AG08396 (cell line): ENCODE results near the gene IL1B.
"Not testable (repeated sequence)": the region's sequence is repeated elsewhere in the genome, so short reads cannot be mapped to it uniquely, and the experiment has no call there.

Experiments
- DNase-seq: peaks from one replicate; pipeline ENCODE4 v3.0.0; 2012; ENCODE audit warnings: low spot score, mixed read lengths

Gene IL1B

DNA sequence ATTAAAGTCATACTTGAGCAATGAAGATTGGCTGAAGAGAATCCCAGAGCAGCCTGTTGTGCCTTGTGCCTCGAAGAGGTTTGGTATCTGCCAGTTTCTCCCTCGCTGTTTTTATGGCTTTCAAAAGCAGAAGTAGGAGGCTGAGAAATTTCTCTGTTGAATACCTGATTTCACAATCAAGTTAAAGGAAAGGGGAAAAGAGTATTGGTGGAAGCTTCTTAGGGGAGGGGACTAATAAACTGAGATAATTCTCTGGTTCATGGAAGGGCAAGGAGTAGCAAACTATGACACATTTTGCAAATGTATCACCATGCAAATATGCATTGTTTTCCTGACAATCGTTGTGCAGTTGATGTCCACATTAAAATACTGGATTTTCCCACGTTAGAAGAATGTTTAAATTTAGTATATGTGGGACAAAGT is at the start of gene IL1B:
Gene IL1B (minus strand): TSS at position 85 of the 423 bp plus-strand sequence. CDS start 550 bp downstream, outside the sequence.
- DNase-seq: no peak

DNA sequence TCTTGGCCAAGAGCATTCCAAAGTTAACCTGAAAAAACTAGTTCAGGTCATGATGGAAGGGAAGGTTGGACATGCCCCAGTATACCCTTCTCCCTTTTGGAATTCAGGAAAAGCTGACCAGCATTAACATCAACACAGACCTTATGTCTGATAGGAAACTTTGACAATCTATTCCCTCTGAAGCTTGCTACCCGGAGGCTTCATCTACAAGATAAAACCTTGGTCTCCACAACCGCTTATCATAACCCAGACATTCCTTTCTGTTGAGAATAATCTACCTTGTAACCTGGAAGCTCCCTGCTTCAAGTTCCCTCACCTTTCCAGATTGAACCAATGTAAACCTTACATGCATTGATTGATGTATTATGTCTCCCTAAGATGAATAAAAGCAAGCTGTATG is 49.7 kb upstream of the IL1B start:
- DNase-seq: no peak

DNA sequence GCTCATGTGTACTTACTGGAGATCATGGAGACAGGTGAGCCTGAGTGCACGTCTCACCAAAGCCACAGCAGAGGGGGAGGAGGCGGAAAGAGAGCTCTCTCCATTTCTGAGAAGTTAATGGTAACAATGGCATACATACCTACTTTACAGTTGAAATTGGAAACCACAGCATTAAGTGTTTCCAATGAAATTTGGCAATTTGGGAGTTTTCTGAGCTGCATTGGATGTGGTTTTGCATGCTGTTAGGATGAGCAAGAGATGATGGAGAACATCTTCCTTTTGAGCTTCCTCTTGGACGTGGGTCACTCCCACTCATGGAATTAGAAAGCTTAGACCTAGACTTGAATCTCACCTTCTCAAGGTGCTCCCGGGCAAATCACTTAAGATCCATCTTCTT is 48.9 kb upstream of the IL1B start:
- no peak for DNase-seq

DNA sequence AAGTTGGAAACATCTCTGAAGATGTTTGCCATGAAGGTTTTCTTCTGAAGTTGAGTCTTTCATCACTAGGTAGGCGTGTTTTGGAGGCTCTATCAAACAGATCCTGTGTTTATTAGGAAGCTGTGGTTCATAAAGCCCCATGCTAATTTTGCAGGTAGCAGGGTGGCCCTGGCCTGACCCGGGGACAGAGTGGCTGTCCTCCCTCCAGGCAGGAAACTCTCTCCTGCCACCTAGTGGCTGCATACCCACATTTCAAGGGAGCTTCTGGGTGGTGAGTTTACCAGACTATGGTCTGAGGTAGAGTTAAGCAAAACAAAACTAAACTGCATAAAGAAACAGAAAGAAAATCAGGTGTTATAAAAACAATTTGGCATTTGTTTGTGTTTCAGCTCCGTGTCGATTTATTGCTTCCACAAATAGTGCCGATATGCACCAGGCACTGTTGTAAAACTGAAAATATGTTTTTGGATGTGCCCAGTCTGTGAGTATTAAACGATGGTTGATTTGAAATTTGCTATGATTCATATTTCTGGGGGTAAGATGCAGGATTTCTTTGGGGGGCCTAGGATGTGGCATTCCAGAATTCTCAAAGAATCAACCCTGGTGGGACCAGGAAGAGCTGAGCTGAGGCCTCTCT is 48.4 kb upstream of the IL1B start:
- peak; percentile 65 for DNase-seq

DNA sequence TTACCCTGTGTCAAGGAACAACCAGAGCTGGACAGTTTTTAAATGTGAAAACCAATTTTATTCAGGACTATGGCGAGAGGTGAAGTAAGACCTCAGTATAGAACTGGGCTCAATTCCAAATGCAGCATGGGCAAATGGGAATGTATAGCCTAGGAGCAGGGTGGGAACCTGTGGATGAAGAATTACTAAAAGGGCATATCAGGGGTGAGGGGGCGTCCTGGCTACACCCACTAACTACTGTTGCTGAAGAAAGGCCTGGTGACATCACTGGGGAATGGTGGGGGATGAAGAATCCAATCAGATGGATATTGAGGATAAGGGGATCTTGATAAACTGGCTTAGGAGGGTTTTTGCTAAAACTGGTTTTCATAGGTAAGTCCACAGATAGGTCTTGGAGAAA is 47.1 kb upstream of the IL1B start:
- no peak for DNase-seq

DNA sequence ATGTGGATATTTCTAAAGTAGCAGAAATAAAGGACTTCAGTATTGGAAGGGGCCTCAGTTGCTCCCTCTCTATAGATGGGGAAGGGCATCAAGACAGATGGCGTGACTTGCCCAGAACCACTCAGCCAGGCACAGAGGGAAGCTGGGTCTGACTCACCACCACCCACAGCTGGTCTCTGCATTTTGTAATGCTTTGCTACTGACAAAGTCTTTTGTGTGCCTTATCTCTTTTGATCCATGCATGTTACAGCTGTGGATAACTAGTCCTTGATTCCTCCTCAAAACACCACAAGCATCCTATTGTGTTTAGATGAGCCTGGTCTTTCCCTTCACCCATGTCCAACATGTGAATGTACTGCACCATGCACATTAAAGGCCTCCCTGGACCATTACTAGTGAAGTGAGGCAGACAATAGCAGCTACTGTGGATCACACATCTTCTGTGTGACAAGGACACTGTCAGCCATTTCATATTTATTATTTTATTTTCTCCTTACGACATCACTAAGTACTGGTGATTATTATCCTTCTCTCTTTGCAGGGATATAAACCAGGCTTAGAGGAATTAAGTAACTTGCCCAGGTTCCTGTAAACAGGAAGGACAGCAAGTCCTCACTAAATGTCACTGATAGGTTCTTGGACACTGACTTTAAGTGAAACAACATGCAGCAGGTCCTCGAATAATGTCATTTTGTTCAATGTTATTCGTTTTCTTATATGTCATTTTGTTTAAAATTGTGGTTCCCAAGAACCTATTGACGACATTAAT is 44.8 kb upstream of the IL1B start:
- peak; percentile 33 for DNase-seq

DNA sequence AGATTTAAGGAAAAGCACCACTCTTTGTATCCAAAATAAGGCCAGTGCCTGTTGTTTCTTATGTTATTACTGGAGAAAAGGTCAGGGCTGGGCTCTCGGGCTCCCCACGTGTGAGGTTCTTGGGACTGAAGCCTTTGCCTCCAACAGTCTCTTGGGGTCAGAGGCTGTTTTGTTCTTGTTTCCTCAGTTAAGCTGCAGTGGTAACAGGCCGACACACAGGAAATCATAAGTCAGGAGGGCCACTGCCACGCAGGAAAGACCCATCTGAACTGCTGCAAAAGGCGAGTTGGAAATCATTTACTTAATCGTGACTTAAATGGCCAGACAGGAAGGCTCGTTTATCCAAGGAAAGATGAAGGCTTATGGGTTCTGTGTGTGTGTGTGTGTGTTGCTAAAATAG is 44.1 kb upstream of the IL1B start:
- DNase-seq: no peak

DNA sequence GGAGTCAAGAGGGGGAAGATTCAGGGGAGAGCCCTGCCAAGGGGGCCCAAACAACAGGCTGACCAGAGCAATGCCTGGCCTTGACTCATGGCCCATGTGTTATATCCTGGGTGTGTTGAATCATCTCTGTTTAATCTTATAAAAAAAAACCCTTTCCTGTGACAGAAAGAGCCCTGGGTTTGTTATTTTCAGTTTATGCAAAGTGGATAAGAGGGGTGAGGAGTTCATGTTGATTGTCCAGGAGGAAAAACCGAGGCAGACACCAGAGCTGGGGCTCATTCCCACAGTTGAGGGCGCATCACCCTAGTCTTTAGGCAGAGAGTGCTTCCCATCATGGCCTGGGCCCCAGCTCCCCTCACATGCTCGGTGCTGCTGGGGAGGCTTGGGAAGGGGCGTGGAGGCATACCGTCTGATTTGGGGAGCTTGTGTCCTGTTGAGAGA is 43.5 kb upstream of the IL1B start:
- DNase-seq: peak; percentile 56

DNA sequence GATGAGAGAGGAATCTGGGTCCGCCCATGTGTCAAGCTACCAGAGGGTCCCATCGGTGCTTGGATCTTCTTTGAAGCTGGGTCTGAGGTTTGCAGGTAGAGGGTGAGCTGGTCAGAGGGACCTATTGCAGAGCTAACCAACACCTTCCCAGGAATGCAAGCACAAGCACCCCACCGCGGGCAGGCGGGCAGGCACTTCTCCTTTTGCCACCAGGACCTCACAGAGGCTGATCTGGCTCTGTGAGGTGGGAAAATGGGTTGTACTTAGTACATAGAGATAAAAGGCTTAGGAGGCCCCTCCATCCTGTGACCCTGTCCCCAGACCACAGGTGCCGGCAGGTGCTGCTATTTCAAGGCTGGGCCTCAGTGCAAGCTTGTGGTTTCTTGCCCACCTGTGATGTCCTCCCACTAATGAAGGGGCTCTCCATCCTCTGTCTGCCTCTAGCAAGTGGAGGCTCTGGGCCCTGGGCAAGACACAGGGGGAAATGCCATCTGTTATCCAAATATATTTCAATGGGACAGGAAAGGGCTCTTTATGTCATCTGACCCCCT is 43.0 kb upstream of the IL1B start:
- no peak for DNase-seq

DNA sequence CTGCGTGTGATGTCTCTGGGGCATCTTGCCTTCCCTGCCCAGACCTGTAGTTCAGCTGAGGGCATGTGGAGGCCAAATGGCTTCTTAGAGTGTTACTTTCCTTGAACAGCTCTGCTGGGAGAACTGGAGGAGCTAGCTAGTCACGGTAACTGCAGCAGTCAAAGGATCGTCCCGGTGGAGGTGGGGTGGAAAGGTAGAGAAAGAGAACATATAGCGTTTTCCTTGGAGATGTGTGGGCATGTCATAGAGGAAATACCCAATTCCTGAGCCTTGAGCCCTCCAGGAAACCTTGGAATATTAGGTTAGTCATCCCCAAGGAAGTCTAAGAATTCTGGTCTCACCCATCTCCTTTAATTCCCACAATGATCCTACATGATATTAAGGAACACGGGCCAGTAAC is 40.8 kb upstream of the IL1B start:
- no peak for DNase-seq

DNA sequence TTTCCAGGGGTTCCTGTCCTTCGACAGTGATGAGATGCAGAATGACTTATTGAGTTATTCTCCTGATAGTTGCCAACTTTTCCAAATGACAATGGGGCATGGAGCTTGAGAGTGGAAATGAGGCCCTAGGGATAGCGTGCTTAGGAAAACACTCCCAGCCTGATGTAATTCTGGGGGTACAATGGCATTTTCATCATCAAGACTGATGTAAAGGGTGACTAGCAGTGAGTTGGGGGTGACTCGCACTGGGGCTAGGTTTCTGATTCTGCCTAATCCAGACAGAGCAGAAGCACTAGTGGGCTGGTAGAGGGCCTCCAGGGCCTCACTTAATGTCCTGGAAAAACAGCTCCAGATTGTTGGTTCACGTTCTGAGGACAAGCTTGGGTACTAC is 40.4 kb upstream of the IL1B start:
- DNase-seq: no peak

DNA sequence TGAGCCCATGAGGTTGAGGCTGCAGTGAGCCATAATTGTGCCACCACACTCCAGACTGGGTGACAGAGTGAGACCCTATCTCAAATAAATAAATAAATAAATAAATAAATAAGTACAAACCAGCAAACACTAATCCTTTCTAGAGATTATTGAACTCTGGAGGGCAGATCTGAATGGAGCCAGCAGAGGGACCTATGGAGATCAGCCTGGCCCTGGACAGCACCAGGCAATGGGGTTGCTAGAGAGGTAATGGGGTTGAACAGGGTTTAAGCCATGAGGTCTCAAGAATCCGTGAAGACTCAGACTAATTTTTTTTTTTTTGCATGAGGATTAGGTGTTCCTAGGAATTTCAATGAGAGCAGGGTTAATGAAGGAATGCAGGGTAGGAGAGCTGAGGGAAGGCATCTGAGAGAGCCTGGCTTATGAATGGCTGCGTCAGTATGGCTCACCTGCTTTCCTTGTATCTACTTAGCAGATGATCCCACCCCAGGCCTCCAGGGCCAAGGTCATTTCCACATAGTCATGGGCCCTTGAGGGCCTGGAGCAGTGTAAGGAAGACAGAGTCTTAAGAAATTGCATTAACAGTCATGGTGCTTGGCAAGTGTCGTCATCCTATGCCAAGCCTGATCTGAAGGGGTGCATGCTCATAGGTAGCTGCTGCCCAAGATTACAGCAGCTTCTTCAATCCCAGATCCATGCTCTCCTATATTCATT is 39.8 kb upstream of the IL1B start:
- DNase-seq: no peak

DNA sequence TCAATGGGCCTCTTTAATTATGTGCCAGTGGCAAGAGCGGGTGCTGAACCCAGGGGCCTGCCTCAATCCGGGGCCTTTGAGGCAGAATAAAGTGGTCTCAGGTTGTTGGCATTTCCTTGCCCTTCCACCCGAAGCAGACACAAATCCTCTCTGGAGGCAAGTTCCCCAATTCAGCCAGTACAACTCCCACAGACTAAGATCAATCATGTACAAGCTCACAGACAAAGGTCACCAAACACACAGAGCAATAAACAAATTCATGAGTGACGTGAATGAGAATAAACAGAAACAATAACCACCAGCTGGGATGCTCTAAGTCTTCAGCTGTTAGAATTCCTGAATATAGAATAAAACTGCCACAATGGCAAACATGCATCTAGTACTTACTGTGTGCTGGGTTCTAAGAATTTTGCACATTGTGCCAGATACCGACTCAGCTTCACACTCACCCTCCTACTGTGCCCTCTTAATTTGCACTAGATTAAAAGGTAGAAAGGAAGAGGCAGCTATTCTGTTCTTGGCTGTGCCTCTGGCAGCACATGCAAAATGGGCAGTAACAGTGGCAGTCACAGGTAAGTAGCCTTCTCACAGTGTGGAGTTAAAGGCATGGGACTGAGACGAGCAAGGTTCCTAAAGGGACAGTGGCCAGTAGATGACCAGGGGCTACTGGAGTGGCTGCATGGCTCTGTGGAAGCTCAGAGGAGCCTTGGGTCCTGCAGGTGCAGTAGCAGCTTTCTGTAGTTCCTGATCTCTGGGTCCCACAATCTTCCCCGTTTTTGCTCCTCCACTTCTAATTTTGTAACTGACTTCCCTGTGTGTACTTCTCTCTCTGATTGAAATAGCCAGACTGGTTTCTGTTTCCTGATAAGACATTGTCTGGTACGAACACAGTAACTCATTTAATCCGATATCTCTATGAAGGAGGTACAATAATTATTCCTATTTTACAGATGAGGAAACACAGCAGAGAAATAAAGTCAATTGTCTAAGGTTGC is 34.6 kb upstream of the IL1B start:
- no peak for DNase-seq

DNA sequence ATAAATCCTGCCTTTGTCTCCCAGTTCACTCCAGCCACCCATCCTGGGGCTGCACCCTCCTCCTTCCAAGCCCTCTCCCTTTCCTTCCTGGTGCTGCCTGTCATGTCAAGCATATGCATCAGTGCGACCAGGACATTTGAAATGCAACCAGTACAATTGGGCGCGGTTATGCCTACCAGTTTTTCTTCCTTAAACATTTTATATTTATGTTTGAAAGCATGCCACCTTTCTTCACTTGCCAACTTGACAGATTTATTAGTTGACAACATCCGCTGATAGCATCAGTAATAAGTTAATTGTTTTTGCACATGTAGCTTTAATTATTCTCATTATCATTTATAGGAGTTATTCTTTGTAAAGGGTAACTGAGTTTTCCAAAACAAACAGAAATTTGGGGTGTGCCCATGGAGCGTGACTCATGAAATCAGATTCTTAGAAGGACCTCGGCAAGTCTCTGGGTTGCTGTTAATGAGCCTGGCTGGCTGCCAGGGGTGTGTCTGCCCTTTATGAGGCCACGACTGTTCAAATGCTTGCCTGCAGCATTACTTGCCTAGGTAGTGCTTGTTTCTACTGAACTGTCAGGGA is 32.8 kb upstream of the IL1B start:
- no peak for DNase-seq

DNA sequence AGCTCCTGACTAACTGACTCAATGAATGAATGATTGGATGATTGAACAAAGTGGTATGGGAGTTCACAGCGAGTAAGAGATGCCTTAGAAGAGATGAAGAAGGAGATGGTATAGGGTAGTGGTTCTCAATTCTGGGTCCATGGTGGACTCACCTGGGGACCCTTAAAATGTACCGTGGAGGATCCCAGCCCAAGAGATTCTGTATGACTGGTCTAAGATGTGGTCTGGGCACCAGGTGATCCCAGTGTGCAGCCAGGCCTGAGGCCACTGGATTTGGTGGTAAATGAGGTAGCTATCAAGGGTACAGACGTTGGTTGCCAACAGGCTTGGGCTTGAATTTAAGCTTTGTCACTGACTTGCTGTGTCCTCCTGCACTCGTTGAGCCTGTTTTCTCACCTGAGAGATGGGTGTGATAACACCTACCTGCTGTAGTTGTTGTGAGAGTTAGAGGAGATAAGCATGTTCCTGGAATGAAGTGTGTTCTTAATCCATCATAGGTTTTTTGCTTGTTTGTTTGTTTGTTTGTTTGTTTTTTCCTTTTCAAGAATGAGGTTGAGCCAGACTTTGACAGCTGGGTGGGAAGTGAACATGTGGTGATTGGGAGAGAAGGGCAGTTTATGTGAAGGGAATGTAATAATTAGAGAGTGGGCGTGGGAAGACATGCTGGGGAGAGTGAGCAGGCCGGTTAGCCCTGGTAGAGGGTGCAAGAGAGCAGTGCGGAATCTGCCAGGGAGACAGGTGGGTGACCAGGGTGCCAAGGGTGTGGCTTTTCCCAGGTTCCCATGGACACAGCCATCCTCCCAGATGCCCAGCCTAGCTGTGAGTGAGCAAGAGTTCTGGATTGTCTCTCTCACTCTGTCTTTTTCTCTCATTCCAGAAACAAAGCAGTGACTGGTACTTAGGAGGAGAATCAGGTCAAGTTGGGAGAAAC is 31.4 kb upstream of the IL1B start:
- no peak for DNase-seq

DNA sequence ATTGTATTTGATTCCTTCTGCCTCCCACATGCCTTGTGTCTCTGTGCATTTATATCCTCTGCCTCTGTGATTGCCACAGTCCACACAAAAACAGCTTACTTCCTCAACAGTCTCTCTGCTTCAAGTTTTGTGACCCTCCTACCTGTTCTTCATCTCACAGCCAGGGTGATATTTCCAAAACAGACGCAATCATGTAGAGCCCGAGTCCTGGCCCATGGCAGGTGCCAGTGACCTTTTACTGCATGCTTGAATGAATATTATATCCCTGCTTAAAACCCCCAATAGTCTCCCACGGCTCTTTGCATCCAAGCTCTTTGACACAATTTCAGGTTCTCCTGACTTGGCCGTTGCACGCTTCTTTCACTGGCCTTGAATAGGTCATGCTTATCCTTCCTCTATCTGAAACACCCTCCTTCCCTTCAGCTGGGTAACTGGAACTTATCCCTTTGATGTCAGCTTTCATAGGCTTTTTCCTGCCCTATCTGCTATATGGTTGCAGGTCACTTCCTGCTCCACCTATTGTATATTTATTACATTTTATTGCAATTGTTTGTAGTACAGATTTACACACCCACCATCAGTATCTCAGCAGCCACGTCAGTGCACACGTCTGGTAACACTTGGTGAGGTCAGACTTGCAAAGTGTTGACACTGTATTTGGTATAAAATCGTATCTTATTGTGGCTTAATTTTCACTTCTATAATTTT is 29.7 kb upstream of the IL1B start:
- DNase-seq: no peak

DNA sequence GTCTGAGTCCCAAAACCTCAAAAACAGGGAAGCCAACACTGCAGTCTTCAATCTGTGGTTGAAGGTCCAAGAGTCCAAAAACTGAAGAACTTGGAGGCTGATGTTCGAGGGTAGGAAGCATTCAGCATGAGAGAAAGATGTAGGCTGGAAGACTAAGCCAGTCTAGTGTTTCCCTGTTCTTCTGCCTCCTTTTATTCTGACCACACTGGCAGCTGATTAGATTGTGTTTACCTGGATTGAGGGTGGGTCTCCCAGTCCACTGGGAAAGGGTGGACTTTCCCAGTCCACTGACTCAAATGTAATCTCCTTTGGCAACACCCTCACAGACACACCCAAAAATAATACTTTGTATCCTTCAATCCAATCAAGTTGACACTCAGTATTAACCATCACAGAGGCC is 27.5 kb upstream of the IL1B start:
- no peak for DNase-seq

DNA sequence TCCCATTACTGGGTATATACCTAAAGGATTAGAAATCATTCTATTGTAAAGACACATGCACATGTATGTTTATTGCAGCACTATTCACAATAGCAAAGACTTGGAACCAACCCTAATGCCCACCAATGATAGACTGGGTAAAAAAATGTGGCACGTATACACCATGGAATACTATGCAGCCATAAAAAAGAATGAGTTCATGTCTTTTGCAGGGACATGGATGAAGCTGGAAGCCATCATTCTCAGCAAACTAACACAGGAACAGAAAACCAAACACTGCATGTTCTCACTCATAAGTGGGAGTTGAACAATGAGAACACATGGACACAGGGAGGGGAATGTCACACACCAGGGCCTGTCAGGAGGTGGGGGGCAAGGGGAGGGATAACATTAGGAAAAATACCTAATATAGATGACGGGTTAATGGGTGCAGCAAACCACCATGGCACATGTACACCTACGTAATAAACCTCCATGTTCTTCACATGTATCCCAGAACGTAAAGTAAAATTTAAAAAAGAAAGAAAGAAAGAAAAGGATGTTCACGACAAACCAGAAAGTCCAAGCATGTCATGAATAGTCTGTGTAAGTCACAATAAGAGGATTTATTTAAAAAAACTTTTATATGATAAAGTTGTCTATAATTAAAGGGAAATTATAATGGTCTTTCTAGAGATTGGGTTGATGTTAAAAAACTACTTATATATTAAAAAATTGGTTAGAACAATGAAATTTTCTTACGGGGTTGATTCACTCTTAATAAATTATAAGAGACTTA is 23.0 kb upstream of the IL1B start:
- DNase-seq: not testable (repeated sequence)

DNA sequence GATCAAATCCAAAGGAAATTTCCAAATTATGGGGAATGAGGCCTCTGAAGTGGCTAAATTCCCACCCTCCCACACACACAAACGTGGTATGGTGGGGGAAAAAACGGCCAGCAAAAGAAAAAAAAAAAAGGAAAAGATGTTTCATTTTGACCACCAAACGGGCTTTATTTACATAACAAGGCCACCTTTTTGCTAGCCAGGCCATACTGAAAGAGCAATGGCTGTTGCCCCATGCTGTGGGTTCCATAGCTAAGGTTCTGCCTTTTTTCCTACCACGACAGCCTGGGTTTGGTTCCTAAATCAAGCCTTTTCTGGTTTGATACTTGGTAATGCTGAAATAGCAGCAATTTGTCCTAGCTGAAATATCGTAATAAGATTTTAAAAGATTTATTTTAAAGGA is 14.0 kb upstream of the IL1B start:
- DNase-seq: no peak
